Measurements from ENCODE around the gene SIK3.

DNA sequence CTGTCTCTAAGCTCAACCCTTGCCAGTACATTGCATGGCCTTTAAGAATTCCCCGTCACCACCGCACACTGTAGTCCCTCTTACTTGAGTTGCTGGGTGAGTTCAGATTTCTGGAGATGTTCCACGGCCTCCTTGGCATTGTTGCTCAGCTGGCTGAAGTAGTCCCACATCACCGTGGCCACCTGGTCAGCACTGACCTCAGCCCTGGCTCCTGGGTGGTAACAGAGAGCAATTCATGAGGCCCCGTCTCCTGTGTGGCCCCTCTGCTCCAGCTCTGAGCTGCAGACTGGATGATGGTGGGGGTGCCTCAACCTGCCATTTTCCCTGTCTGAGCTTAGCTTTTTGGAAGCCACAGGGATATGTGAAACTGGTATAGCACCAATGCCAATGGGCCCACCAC is 275.7 kb downstream of the SIK3 start:
- no peak for TF ChIP-seq CTCF (conservative IDR thresholded peaks at IDR 0.05; ENCODE audit: low read depth, low read length)
- no peak for TF ChIP-seq EZH2 (IDR thresholded peaks at IDR 0.05; ENCODE audit: low read length, unreplicated experiment)
